Activated T-cell treated with anti-CD3 and anti-CD28 coated beads for 48 hours (primary cell): ENCODE results near the gene MAP3K8.
A peak's percentile ranks its signal among the peaks of the same experiment; 100 is the strongest.
"Not testable (repeated sequence)": the region's sequence is repeated elsewhere in the genome, so short reads cannot be mapped to it uniquely, and the experiment has no call there.

Source experiments
- DNase-seq: peaks from one replicate; pipeline ENCODE4 v3.0.0-alpha.2; 2020; ENCODE audit warnings: low read depth

MAP3K8 gene

GRCh38 chr10:30422981-30423654 lies 10.9 kb upstream of the MAP3K8 start:
- no peak for DNase-seq

- DNase-seq, result not testable (repeated sequence)
Observed at GRCh38 chr10:30423655-30424275, 10.2 kb upstream of the MAP3K8 start.

DNA sequence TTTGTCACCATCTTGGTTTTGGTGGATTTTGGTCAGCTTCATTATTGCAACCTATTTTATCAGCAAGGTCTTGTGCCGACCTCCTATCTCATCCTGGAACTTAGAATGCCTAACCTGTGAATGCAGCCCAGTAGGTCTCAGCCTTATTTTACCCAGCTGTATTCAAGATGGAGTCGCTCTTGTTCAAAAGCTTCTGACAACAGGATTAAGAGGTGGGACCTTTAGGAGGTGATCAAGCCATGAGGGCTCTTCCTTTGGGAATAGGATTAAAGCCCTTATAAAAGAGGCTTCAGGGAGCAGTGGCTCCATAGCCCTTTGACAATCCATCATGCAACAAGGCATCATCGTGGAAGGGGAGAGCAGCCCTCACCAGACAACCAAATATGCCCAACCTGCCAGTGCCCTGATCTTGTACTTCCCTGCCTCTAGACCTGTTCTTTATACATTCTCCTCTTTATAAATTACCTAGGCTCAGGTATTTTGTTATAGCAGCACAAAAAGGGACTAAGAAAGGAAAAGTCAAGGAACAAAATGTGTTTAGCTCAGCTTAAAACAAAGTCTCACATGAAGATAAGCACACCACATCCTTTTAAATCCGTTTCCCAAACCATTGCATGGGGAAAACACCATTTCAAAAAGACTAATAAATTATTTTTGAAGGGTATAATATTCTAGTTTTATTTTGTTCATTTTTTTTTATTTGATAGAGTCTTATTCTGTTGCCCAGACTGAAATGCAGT lies 8.5 kb upstream of the MAP3K8 start:
- no peak for DNase-seq

DNA sequence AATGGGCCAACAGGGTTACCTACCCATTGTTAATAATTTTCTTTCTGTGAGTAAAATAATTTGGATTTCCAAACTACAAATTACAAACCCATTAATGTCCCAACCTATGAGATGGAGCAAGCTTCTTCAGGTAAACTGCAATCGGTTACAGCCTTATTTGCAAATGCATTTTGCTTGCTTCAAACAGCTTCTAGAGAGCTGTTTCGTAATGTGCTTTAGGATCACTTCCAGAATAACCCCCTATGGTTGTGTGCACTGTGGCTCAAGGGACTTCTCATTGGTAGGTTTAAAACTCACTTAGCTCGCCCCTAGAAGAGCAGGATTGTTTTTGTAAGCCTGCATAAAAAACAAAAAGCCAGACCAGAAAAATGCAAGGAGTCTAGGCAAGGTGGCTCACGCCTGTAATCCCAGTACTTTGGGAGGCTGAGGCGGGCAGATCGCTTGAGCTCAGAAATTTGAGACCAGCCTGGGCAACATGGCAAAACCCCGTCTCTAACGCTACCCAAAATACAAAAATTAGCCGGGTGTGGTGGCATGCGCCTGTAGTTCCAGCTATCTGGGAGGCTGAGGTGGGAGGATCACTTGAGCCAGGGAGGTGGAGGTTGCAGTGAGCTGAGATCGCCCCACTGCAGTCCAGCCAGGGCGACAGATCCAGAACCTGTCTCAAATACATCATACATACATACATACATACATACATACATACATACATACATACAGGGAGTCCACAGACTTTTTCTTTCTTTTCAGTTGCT lies 3.3 kb upstream of the MAP3K8 start:
- DNase-seq, result no peak

DNA sequence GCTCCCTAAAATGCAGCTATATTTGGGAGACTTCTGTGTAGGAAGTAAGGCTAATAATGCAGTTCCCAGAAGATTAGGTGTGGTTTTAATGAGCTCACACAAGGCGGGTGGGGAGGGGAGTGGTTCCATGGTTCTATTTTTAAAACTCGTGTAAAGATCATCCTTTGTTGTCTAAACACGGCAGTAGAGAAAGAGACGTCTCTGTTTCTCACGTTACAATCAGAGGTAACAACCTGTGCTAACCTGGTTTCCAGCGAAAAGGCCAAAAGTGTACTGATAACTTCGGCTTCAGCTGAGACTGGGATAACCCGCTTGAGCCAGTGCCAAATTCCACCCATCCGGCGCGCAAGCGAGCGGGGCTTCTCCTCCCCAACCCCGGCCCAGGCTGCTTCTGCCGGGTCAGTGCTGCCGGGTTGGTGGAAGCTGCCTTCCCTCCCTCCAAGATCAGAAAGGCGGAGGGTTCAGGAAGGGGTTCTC lies 2.5 kb upstream of the MAP3K8 start:
- DNase-seq, result no peak

GRCh38 chr10:30432622-30433305 lies 1.2 kb upstream of the MAP3K8 start:
- DNase-seq, result no peak

DNA sequence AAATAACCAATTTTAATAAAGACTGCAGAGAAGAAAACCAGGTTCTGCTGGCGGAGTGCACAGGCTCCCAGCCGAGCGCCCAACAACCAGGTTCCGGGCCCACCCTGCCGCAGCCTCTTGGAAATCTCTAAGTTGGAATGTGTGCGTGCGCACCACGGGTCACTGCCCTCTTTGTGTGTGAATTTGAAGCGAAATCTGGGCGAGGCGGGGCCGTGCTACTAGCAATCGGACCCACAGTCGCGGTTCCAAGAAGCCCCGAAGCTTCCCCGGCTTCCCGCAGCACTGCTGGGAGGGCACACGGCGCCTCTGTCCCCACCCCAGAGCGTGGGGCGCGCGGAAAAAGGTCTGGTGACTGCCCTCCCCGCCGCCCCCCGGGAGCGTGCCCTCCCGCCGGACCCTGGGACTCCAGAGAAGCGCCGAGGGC lies 666 bp upstream of the MAP3K8 start:
- peak; percentile 43 for DNase-seq

GRCh38 chr10:30434273-30435072 lies 489 bp downstream of the MAP3K8 start:
- DNase-seq, result peak; percentile 63

- DNase-seq, result no peak
Observed at GRCh38 chr10:30435073-30435422, 1.1 kb downstream of the MAP3K8 start.

- DNase-seq, result not testable (repeated sequence)
Observed at GRCh38 chr10:30435499-30436167, 1.6 kb downstream of the MAP3K8 start.

DNA sequence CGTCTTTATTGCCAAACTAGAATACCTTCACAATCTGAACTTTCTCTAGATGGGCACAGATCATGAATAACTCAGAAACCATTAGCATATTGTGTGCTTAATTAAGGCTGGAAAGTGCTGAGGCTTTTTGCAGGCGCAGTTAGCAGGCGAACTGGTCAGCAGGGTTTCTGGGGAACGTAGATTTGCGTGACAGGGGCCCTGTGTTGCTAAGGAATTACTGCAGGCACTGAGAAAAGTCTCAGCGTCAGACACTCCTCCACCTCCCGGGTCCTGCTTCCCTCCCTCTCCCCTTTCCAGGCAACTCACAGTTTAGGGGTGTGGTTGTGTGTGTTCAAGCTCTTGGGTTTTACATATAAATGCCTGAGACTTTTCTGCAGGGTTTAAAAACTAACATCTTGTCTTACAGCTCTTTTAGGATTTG lies 2.2 kb downstream of the MAP3K8 start:
- DNase-seq, result no peak

GRCh38 chr10:30436671-30437030 lies 2.7 kb downstream of the MAP3K8 start:
- no peak for DNase-seq

DNA sequence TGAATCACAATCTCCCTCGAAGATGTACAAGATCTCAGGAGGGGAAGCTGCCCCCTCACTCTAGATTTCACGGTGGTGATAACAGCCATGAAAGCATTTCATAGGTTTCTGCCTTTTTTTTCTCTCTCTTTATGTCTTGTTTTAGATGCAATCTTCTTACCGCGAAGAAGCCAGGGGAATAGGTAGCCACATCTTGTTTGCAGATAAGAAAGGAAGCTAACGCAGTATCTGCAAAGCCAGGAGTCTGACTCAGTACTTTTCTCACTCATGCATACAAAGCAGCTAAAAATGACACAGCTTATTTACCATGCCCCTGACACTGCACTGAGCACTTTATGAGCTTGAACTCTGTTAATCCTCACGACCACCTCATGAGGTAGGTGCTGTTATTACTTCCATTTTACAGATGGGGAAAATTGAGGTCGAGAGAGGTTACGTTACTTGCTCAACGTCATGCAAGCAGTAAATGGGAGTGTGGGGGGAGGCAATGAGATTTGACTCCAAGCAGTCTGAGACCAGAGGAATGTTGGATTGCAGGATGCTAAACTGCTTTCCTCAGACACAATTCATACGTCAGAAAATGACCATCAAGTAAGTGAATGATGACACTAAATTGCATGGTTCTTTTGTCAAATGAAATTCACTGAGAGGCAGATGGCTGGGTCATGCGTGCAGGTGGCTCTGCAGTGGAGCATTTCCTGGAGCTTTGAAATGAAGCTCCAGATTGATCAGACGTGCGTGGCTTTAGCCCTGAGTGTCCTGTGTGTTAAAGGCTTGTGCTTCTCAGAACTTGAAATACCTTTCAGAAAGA lies 3.3 kb downstream of the MAP3K8 start:
- peak; percentile 19 for DNase-seq

GRCh38 chr10:30438021-30438850 lies 4.3 kb downstream of the MAP3K8 start:
- DNase-seq, result no peak

DNA sequence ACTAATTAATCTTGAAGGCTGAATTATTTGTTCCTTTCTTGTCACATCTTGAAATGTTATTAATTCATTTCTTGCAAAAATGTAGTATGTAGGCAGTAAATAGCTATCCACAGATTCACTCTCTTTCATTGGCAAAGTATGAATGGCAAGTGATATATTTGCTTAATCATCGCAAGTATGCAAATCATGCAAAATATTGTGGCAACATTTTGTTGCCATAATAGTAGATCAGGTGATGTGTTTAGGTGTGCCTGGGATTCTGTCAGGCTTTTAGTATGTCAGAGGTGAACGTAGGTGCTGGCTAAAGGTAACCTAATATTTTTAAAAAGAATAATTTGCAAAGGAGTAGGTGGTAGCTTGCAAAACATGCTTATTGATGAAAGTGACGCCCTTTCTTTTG lies 5.9 kb downstream of the MAP3K8 start:
- no peak for DNase-seq

- no peak for DNase-seq
Observed at GRCh38 chr10:30442019-30442606, 8.1 kb downstream of the MAP3K8 start.

DNA sequence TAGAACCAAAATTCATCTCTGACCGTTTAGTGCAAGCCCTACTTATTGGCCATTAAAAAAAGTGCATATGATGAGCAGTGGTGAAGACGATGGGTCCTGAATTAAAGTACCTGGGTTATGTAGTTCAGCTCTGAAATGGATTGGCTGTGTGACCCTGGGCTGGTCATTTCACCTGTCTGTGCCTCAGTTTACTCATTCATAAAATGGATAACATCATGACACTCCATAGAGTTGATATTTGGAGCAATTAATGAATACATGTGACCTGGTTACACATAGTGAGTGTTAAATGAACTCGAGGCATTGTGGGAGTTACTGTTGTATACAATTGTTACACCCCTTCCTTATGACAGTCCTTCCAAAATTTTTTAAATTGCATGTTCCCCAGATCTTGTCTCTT lies 9.1 kb downstream of the MAP3K8 start:
- DNase-seq, result no peak

GRCh38 chr10:30445711-30446110 lies 11.7 kb downstream of the MAP3K8 start:
- DNase-seq, result no peak
